ENCODE data around the gene CMSS1.

- TF ChIP-seq CTCF (IDR thresholded peaks at IDR 0.05) (no peak), POLR2A (IDR thresholded peaks at IDR 0.05) (no peak), EP300 (IDR thresholded peaks at IDR 0.05) (no peak)
Observed at GRCh38 chr3:100048248-100048647, 230.6 kb downstream of the CMSS1 start.
